ENCODE data around the gene RFPL4A.
"Not testable (repeated sequence)": the region's sequence is repeated elsewhere in the genome, so short reads cannot be mapped to it uniquely, and the experiment has no call there.

The RFPL4A gene

DNA sequence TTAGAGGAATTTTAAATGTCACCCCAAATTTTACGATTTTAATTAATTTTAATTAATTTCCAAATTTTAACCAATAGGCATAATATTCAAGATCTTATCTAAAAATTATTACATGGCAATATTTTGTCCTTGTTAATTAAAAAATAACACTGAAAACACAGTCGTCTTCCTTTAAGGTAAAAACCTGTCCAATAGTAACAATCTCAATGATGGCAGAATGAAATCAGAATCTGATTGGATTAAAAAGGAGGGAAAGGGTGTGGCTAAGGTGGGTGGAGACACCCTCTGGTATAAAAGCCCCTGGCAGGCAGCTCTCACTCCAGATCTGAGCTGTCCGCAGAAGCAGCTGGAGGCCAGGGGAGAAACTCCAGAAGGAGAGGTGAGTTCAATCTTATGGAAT, at the start of gene RFPL4A:
RFPL4A (plus strand) TSS at position 301 of the 400 bp plus-strand sequence. CDS start 2,704 bp downstream, outside the sequence.
- in situ Hi-C loops (cut with MboI; ENCODE audit: low sequenced_read_pairs) = not testable (repeated sequence)

DNA sequence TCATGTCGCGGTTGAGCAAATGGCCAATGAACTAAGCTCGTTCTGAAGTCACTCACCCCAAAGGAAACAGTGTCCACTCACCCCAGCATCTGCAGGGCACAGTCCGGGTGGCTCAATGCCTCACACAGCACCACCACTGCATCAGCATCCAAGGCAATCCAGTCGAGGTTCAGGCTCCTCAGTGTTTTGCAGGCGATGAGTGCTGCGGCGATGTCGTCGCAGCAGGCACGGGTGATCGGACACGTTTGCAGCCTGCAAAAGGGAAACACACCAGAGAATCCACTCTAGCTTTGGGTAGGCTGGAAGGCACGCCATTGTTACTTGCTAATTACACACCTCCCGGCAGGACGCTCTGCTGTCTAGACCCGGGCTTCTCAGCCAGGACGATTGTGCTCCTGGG, 47.2 kb upstream of the RFPL4A start:
- in situ Hi-C loops (cut with MboI; ENCODE audit: low sequenced_read_pairs) = no loop called here

DNA sequence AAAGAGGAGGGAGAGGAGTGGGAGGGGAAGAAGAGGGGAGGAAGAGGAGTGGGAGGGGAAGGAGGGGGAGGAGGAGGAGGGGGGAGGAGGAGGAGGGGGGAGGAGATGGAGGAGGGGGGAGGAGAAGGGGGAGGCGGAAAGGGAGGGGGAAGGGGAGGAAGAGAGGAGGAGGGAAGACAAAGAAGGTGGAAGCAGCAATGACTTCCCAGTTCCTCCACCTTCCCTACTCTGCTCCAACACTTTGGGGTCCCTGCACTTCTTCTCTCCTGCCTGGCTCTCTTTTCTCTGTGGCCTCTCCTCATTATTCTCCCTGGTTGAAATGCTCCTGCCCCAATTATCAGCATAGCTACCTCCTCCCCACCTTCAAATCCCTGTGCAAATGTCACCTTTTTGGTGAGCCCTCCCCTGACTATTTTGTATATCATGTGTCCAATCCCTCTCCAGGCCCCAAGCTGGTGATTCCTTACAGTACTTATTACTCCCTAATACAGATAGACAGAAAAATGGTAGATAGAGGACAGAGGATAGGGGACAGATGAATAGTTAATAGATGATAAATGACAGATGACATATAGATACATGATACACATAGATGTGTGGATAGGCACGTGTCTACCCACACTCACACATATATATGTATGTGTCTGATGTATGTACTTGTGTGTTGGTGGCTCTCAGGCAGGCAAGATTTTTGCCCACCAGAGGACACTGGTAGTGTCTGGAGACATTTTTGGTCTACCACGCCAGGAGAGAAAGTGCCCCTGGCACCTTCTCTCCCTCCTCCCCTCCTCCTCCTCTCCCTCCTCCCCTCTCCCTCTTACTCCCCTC, 45.9 kb upstream of the RFPL4A start:
- in situ Hi-C loops (cut with MboI; ENCODE audit: low sequenced_read_pairs) = no loop called here

DNA sequence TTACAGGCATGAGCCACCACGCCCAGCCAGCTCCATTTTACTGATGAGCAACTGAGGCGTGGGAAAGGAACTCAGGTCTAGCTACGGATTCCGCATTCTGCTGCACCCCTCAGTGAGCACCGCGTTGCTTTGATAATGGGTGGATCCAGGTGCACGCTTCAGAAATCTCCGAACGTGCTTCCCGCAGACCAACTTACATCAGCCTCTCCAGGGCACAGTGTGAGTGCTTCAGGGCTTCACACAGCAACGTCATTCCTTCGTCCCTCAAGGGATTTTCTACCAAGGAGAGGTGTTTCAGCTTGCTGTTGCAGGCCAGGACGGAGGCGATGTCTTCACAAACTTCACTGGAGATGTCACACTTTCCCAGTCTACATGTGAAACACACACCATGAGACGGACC, 42.4 kb upstream of the RFPL4A start:
- in situ Hi-C loops (cut with MboI; ENCODE audit: low sequenced_read_pairs) = no loop called here

DNA sequence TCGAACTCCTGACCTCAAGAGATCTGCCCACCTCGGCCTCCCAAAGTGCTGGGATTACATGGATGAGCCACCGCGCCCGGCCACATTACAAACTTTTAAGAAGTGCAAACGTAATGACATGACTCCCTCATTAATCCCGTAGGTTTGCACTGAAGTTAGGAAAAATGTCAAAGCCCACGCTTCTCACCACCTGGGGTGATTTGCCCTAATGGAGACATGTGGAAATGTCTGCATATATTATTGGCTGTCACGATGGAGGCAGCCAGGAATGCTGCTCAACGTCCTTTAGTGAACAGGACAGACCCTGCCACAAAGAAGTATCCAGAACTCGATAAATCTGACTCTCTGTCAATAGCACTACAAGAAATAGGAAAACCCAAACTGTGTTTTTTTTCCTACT, 41.6 kb upstream of the RFPL4A start:
- in situ Hi-C loops (cut with MboI; ENCODE audit: low sequenced_read_pairs) = no loop called here

DNA sequence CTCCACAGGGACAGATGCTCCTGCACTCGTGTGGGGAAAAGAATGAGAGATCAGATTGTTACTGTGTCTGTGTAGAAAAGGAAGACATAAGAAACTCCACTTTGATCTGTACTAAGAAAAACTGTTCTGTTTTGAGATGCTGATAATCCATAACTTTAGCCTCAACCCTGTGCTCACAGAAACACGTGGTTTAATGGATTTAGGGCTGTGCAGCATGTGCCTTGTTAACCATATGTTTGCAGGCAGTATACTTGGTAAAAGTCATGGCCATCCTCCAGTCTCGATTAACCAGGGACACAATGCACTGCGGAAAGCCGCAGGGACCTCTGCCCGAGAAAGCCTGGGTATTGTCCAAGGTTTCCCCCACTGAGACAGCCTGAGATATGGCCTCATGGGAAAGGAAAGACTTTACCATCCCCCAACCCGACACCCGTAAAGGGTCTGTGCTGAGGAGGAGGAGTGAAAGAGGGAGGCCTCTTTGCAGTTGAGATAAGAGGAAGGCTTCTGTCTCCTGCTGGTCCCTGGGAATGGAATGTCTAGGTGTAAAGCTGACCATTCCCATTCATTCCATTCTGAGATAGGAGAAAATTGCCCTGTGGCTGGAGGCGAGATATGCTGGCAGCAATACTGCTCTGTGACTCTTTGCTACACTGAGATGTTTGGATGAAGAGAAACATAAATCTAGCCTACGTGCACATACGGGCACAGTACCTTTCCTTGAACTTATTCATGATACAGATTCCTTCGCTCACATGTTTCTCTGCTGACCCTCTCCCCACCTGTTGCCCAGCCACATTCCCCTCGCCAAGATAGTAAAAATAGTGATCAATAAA, 40.8 kb upstream of the RFPL4A start:
- in situ Hi-C loops (cut with MboI; ENCODE audit: low sequenced_read_pairs) = not testable (repeated sequence)

DNA sequence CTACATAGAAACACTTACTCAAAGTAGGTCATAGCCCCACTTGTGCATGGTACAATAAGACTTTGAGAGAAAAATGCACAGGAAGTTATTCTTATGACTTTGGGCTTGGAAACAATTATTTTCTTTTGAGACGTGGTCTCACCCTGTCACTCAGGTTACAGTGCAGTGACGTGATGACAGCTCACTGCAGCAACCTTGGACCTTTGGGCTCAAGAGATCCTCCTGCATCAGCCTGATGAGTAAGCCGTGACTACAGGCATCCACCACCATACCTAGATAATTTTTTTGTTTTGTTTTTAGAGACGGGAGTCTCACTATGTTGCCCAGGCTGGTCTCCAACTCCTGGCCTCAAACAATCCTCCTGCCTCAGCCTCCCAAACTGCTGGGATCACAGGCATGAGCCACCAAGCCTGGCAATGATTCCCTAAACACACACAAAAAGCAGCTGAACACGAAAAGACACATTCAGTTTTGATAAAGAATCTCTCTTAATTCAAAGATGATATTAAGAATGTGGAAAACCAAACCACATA, 38.6 kb upstream of the RFPL4A start:
- in situ Hi-C loops (cut with MboI; ENCODE audit: low sequenced_read_pairs) = no loop called here

DNA sequence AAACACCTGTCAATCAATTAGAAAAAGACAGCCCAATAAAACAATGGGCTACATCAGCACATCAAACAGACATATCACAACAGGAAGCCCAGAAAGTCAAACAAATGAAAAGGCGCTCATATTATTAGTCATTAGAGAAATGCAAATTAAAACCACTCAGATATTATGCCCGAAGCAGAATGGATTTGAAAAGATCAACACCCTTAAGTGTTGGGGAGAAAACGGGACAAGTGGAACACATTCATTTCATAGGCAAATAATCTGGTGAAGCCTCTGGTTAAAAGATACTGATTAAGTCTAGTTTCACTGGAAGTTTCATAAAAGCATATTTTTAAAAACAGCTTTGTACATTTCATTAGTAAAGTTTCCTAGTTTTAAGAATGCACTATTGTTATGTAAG, 38.1 kb upstream of the RFPL4A start:
- in situ Hi-C loops (cut with MboI; ENCODE audit: low sequenced_read_pairs) = no loop called here

DNA sequence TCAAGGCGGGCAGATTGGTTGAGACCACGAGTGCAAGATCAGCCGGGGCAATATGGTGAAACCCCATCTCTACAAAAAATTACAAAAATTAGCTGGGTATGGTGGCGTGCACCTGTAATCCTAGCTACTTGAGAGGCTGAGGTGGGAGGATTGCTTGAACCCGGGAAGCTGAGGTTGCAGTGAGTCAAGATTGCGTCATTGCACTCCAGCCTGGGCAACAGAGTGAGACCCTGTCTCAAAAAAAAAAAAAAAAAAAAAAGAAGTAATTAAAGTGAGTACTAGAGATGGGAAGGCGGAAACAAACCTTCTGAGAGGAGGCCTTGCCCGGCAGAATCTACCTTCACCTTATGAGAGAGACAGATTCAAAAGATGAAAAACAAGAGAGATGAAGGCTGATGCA, 35.4 kb upstream of the RFPL4A start:
- in situ Hi-C loops (cut with MboI; ENCODE audit: low sequenced_read_pairs) = no loop called here

DNA sequence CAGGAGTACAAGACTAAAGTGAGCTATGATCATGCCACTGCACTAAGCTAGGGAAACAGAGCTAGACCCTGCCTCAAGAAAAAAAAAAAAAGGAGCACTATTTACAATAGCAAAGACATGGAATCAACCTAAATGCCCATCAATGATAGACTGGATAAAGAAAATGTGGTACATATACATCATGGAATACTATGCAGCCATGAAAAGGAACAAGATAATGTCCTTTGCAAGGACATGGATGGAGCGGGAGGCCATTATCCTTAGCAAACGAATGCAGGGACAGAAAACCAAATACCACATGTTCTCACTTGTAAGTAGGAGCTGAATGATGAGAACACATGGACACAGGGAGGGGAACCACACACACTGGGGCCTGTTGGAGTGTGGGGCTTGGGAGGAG, 28.5 kb upstream of the RFPL4A start:
- in situ Hi-C loops (cut with MboI; ENCODE audit: low sequenced_read_pairs) = not testable (repeated sequence)

DNA sequence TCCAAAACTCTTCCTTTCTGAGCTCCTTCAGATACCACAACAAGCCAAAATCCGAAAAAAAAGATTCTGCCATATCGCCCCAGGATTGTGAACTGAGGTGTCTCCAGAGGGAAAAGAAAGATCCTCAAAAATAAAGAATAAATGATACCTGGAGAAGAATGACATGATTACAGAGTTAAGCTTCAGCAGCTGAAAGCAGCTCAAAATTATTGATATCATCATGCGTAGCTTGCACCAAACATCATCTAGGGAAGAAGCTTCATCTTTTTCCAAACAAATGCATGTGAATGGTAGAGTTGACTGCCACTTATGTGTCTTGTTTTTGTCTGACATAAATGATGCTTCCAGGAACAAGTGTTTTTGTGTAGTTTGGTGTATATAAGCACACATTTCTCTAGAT, 20.6 kb upstream of the RFPL4A start, which contains the start of gene NLRP9:
NLRP9 (minus strand) TSS at position 101 of the 400 bp plus-strand sequence; CDS start at position 73, 28 bp downstream.
- in situ Hi-C loops (cut with MboI; ENCODE audit: low sequenced_read_pairs) = no loop called here

DNA sequence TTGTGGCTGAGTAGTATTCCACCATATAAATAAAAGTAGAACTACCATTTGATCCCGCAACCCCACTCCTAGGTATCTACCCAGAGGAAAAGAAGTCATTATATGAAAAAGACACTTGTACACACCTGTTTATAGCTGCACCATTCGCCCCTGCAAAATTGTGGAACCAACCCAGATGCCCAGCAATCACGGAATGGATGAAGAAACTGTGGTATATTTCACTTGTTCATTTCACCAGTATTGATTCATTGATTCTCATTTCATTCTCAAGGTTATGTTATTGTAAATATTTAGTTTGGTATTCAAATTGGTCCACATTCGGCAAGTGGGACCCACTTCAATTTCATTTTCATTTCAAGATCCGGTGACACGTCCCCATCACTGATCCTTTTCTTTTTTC, 8.2 kb upstream of the RFPL4A start:
- in situ Hi-C loops (cut with MboI; ENCODE audit: low sequenced_read_pairs) = no loop called here

DNA sequence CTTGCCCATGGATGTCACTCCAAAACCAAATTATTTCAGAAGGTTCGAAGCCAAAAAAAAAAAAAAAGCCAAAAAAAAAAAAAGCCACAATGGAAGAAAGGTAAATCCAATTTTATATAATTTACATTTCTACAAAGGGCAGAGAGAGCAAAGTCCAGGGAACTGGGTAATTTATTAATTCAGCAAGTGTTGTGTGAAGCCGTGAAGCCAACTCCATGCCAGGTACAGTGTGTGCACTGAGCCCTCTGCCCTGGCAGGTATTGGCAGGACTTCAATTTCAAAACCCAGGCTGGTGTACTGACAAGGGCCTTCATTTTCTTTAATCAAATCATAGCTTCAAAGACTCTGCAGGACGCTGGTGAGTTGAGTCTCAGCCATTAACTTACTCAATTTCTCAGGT, 5.5 kb upstream of the RFPL4A start:
- in situ Hi-C loops (cut with MboI; ENCODE audit: low sequenced_read_pairs) = no loop called here

DNA sequence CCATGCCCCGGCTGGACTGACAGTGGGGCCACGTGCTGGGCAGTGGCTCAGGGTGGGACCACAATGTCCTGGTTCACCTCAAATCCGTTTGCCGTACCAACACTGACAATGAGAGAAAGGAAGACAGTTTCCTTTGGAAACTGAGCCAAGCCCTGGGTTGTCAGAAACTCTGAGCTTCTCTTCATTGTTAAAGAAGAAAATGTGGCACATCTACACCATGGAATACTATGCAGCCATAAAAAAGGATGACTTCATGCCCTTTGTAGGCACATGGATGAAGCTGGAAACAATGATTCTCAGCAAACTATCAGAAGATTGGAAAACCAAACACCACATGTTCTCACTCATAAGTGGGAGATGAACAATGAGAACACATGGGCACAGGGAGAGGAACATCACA, 2.1 kb upstream of the RFPL4A start:
- in situ Hi-C loops (cut with MboI; ENCODE audit: low sequenced_read_pairs) = not testable (repeated sequence)

DNA sequence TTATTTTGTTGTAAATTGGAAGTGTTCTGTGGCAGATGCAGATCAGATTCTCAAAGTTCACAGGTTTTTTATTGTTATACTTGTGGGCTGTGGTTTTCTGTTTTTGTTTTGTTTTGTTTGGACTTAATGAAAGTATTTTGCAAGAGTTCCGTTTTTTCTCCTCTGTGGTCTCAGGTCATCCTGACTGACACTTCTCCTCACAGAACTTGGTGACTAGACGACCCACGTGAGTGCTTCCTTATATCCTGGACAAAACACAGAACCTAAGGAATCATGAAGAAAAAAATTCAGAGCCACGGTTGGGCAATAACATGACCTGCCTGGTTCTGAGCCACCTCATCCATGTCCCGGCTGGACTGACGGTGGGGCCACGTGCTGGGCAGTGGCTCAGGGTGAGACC, 7.6 kb downstream of the RFPL4A start:
- in situ Hi-C loops (cut with MboI; ENCODE audit: low sequenced_read_pairs) = no loop called here

DNA sequence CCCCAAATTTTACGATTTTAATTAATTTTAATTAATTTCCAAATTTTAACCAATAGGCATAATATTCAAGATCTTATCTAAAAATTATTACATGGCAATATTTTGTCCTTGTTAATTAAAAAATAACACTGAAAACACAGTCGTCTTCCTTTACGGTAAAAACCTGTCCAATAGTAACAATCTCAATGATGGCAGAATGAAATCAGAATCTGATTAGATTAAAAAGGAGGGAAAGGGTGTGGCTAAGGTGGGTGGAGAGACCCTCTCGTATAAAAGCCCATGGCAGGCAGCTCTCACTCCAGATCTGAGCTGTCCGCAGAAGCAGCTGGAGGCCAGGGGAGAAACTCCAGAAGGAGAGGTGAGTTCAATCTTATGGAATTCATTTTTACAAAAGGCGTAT, 9.9 kb downstream of the RFPL4A start, which contains the start of gene RFPL4AL1:
RFPL4AL1 (plus strand) TSS at position 301 of the 400 bp plus-strand sequence. CDS start 2,687 bp downstream, outside the sequence.
- in situ Hi-C loops (cut with MboI; ENCODE audit: low sequenced_read_pairs) = not testable (repeated sequence)

DNA sequence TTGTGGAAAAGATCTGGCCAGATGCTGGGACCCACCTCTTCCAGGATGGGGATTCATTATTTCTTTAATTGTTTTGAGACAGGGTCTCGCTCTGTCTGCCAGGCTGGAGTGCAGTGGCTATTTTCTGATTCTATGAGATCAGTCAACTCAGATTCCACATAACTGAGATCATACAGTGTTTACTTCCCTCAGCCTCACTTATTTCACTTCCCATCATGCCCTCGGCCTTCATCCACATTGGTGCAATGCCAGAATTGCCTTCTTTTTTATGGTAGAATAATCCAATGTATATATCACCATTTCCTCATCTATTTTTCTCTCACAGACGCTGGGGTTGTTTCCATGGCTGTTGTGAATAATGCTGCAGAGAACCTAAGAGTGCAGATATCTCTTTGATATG, 10.7 kb downstream of the RFPL4A start:
- in situ Hi-C loops (cut with MboI; ENCODE audit: low sequenced_read_pairs) = not testable (repeated sequence)

DNA sequence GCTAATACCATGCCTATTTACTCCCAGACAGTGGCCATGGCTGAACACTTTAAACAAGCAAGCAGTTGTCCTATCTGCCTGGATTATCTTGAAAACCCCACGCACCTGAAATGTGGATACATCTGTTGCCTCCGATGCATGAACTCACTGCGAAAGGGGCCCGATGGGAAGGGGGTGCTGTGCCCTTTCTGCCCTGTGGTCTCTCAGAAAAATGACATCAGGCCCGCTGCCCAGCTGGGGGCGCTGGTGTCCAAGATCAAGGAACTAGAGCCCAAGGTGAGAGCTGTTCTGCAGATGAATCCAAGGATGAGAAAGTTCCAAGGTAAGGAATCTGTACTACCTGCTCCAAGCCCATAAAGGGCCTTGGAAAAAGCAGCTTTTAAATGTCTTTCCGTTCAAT, 18.6 kb downstream of the RFPL4A start:
- in situ Hi-C loops (cut with MboI; ENCODE audit: low sequenced_read_pairs) = no loop called here

DNA sequence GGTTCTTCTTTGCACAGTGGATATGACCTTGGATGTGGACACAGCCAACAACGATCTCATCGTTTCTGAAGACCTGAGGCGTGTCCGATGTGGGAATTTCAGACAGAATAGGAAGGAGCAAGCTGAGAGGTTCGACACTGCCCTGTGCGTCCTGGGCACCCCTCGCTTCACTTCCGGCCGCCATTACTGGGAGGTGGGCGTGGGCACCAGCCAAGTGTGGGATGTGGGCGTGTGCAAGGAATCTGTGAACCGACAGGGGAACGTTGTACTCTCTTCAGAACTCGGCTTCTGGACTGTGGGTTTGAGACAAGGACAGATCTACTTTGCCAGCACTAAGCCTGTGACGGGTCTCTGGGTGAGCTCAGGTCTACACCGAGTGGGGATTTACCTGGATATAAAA, 19.4 kb downstream of the RFPL4A start:
- in situ Hi-C loops (cut with MboI; ENCODE audit: low sequenced_read_pairs) = no loop called here

DNA sequence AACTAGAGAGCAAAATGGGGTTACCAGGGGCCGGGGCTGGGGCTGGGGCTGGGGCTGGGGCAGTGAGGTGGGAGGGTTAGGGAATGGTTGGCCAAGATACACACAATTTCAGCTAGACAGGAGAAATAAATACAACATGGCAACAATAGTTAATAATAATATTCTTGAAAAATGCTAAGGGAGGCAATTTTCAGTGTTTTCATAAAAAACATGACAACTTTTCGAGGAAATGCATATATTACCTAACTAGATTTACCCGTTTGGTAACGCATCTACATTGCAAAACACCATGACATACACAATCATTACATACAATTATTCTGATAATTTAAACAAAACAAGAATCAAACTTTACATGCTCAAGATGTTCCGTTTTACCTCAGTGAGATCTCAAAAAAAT, 22.2 kb downstream of the RFPL4A start:
- in situ Hi-C loops (cut with MboI; ENCODE audit: low sequenced_read_pairs) = no loop called here

DNA sequence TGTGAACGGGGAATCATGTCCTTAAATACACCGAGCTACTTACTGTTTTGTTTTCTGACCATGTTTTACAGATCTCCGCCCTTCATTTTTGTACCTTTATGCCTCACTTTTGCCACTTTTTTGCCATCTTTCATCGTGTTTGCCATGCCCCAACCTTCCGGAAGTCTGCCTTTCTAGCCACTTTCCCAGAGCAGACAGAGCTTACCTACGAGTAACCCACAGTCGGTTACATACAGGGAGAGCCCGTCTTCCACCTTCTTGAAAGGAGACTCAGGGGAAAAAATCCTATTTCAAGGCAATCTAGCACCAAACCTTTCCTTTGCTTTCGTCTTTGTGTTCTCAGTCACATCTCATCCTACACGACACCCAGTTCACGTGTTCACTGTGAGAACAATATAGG, 36.1 kb downstream of the RFPL4A start:
- in situ Hi-C loops (cut with MboI; ENCODE audit: low sequenced_read_pairs) = no loop called here

DNA sequence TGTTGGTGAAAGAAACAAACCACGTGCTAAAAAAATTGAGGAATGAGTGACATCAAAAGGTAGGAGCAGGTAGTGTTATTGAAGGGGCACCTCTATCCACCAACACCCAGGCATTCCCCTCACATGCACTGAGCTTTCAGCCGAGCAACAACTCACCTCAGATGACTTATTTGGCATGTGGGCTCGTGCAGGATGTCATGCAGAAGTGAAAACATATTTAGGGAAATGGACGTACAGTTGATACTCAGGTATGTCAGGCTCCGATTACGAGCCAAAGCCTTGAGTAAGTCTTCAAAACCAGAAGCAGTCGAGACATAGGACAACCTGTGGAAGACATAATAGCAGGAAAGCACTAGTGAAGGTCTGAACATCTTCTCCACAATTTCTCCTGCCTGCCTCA, 42.5 kb downstream of the RFPL4A start:
- in situ Hi-C loops (cut with MboI; ENCODE audit: low sequenced_read_pairs) = no loop called here

Data from HL-60/S4 treated with retinoic acid at 250 ng/mL for 4 days and 3 days (cell line).